ENCODE results near the gene MACO1. TPM values are rescaled to one million over a fixed set of nuclear protein-coding genes. Genes with fewer than 3 reads are reported as not detected.
"Not testable (repeated sequence)": the region's sequence is repeated elsewhere in the genome, so short reads cannot be mapped to it uniquely, and the experiment has no call there.

The MACO1 gene
- total RNA-seq, 4 donors from 2014 or later = 25.6 to 31.8 (median 28.7) TPM

- intact Hi-C loops (cut with DNase I) = no loop called here
- WGBS, 2 donors = 43 to 47% methylated on average over 9 of the region's 9 CpGs
- H3K36me3 ChIP-seq = no peaks in the 10 kb centered on the region
- H3K27ac ChIP-seq = peak overlapping the region in 2 of 3 donors; percentile 54 to 62
- peaks cover 21 to 37% of the 10 kb centered on the region in 2 donors for H3K4me1 ChIP-seq
- H3K27me3 ChIP-seq = no peaks in the 10 kb centered on the region
- peak; percentile 72 to 76 for DNase-seq
- TF ChIP-seq POLR2A (IDR thresholded peaks at IDR 0.05) (no peak), CTCF (IDR thresholded peaks at IDR 0.05) (no peak)
- H3K4me3 ChIP-seq (replicated peaks in 1 of 3) = no peak overlapping the region
- no peaks in the 10 kb centered on the region for H3K9me3 ChIP-seq
Measured at GRCh38 chr1:25504706-25505595, 74.3 kb downstream of the MACO1 start.

- TF ChIP-seq POLR2A (IDR thresholded peaks at IDR 0.05) (no peak), CTCF (IDR thresholded peaks at IDR 0.05) (no peak)
- intact Hi-C loops (cut with DNase I) = no loop called here
- H3K4me3 ChIP-seq (replicated peaks in 1 of 3) = no peak overlapping the region
- DNase-seq = no peak
- no peaks in the 10 kb centered on the region for H3K9me3 ChIP-seq
- no peaks in the 10 kb centered on the region for H3K36me3 ChIP-seq
- peaks cover 21 to 37% of the 10 kb centered on the region in 2 donors for H3K4me1 ChIP-seq
- WGBS, 2 donors = 72 to 73% methylated on average over 14 of the region's 14 CpGs
- peak overlapping the region in 2 of 3 donors; percentile 54 to 62 for H3K27ac ChIP-seq
- no peaks in the 10 kb centered on the region for H3K27me3 ChIP-seq
Measured at GRCh38 chr1:25505656-25506385, 75.1 kb downstream of the MACO1 start.

- DNase-seq = peak; percentile 47 to 51
- H3K36me3 ChIP-seq; H3K9me3 ChIP-seq; H3K27ac ChIP-seq; H3K27me3 ChIP-seq; H3K4me3 ChIP-seq (replicated peaks in 1 of 3); intact Hi-C loops (cut with DNase I): not testable (repeated sequence)
- peaks cover 21 to 33% of the 10 kb centered on the region in 2 donors for H3K4me1 ChIP-seq
- WGBS, 2 donors = 64 to 69% methylated on average over 26 to 30 of the region's 37 CpGs
Measured at GRCh38 chr1:25506566-25507463, 76.1 kb downstream of the MACO1 start.

- WGBS, 2 donors = 73 to 85% methylated on average over 3 to 4 of the region's 4 CpGs
- no peaks in the 10 kb centered on the region for H3K4me1 ChIP-seq
- H3K27ac ChIP-seq = no peak overlapping the region
- H3K27me3 ChIP-seq = no peaks in the 10 kb centered on the region
- intact Hi-C loops (cut with DNase I) = no loop called here
- H3K9me3 ChIP-seq = no peaks in the 10 kb centered on the region
- DNase-seq = no peak
- H3K36me3 ChIP-seq = no peaks in the 10 kb centered on the region
- H3K4me3 ChIP-seq (replicated peaks in 1 of 3) = no peak overlapping the region
- no peak for TF ChIP-seq POLR2A (IDR thresholded peaks at IDR 0.05)
- no peak for TF ChIP-seq CTCF (IDR thresholded peaks at IDR 0.05)
Measured at GRCh38 chr1:25513666-25514065, 83.0 kb downstream of the MACO1 start.

GRCh38 chr1:25515033-25515432, 84.3 kb downstream of the MACO1 start:
- no peak overlapping the region for H3K27ac ChIP-seq
- no peaks in the 10 kb centered on the region for H3K4me1 ChIP-seq
- H3K9me3 ChIP-seq = no peaks in the 10 kb centered on the region
- H3K36me3 ChIP-seq = no peaks in the 10 kb centered on the region
- H3K27me3 ChIP-seq = no peaks in the 10 kb centered on the region
- no peak for DNase-seq
- H3K4me3 ChIP-seq (replicated peaks in 1 of 3) = no peak overlapping the region
- WGBS, 2 donors = 84 to 90% methylated on average over 6 of the region's 6 CpGs
- TF ChIP-seq CTCF (IDR thresholded peaks at IDR 0.05) (no peak), POLR2A (IDR thresholded peaks at IDR 0.05) (no peak)
- intact Hi-C loops (cut with DNase I) = loop anchor here (5.0 kb wide), 1 partner anchor 228 kb away; no protein-coding TSS in a partner anchor

All from thyroid gland (tissue), 4 donors.